Measurements from ENCODE around the gene SMPD4. TPM values are rescaled to one million over a fixed set of nuclear protein-coding genes. Genes with fewer than 3 reads are reported as not detected.
"Not testable (repeated sequence)": the region's sequence is repeated elsewhere in the genome, so short reads cannot be mapped to it uniquely, and the experiment has no call there.

Gene SMPD4
- total RNA-seq, 1 experiment from 2014 or later: 98.9 TPM

- CTCF ChIA-PET; POLR2A ChIA-PET; H3K9ac ChIP-seq (ENCODE audit: low read length); H4K20me1 ChIP-seq (ENCODE audit: insufficient read depth); H3K36me3 ChIP-seq (ENCODE audit: control insufficient read depth in 1 of 2, insufficient read depth in 2 of 2, low read length in 2 of 2); H3K27me3 ChIP-seq (ENCODE audit: insufficient read depth, low read length); H3K4me1 ChIP-seq (ENCODE audit: control insufficient read depth in 1 of 2, insufficient read depth in 2 of 2, low read length in 2 of 2); ATAC-seq; H2AFZ ChIP-seq (ENCODE audit: low read depth, low read length, poor library complexity, severe bottlenecking); BruUV-seq (replicated peaks); H3K9me3 ChIP-seq (ENCODE audit: control insufficient read depth in 1 of 2, insufficient read depth in 1 of 2, low read depth in 1 of 2, low read length in 2 of 2); H3K4me3 ChIP-seq (replicated peaks in 1 of 2; ENCODE audit: low read depth in 1 of 2, low read length in 2 of 2); H3K79me2 ChIP-seq (ENCODE audit: insufficient read depth, low read length); H3K27ac ChIP-seq (ENCODE audit: low read depth, low read length); H3K4me2 ChIP-seq (ENCODE audit: low read length); DNase-seq (ENCODE audit: low read depth, low spot score); RAD21 ChIA-PET (ENCODE audit: low non-redundant PET in 1 of 2, low total read pairs in 2 of 2, uncharacterized antibody in 2 of 2, unreplicated experiment in 2 of 2); intact Hi-C loops (cut with micrococcal nuclease); H3K9me2 ChIP-seq (ENCODE audit: insufficient read depth): not testable (repeated sequence)
These were observed 27.5 kb downstream of the SMPD4 start for GRCh38 chr2:130153721-130154422.

- H2AFZ ChIP-seq (ENCODE audit: low read depth, low read length, poor library complexity, severe bottlenecking): no peak overlapping the region
- DNase-seq (ENCODE audit: low read depth, low spot score): no peak
- POLR2A ChIA-PET: no interaction called here
- no peak for ATAC-seq
- intact Hi-C loops (cut with micrococcal nuclease): no loop called here
- no peaks in the 10 kb centered on the region for H3K4me1 ChIP-seq (ENCODE audit: control insufficient read depth in 1 of 2, insufficient read depth in 2 of 2, low read length in 2 of 2)
- H3K27me3 ChIP-seq (ENCODE audit: insufficient read depth, low read length): no peaks in the 10 kb centered on the region
- peaks cover 0 to 5% of the 10 kb centered on the region in 2 experiments; a peak in 1 of 4 replicates for H3K36me3 ChIP-seq (ENCODE audit: control insufficient read depth in 1 of 2, insufficient read depth in 2 of 2, low read length in 2 of 2)
- no peaks in the 10 kb centered on the region for H4K20me1 ChIP-seq (ENCODE audit: insufficient read depth)
- H3K4me3 ChIP-seq (replicated peaks in 1 of 2; ENCODE audit: low read depth in 1 of 2, low read length in 2 of 2): no peak overlapping the region
- RAD21 ChIA-PET (ENCODE audit: low non-redundant PET in 1 of 2, low total read pairs in 2 of 2, uncharacterized antibody in 2 of 2, unreplicated experiment in 2 of 2): no interaction called here
- CTCF ChIA-PET: no interaction called here
- TF ChIP-seq ZNF274 (IDR thresholded peaks at IDR 0.05; ENCODE audit: low read depth, low read length): no peak
- TF ChIP-seq SIN3A (IDR thresholded peaks at IDR 0.05; ENCODE audit: low read depth): no peak
- TF ChIP-seq ELF1 (IDR thresholded peaks at IDR 0.05; ENCODE audit: borderline replicate concordance, low read depth): no peak
- no peak for TF ChIP-seq SP1 (IDR thresholded peaks at IDR 0.05; ENCODE audit: low read depth)
- no peak for TF ChIP-seq MAX (IDR thresholded peaks at IDR 0.05)
- no peak for TF ChIP-seq EZH2phosphoT487 (IDR thresholded peaks at IDR 0.05; ENCODE audit: borderline replicate concordance)
- no peak for TF ChIP-seq YY1 (IDR thresholded peaks at IDR 0.05; ENCODE audit: extremely low read depth, insufficient replicate concordance, low read depth, low read length)
- no peak for TF ChIP-seq CBX3 (IDR thresholded peaks at IDR 0.05; ENCODE audit: low read depth)
- no peak for TF ChIP-seq CEBPB (IDR thresholded peaks at IDR 0.05; ENCODE audit: low read depth)
- TF ChIP-seq FOSL1 (IDR thresholded peaks at IDR 0.05; ENCODE audit: low read depth): no peak
- no peak overlapping the region for H3K9ac ChIP-seq (ENCODE audit: low read length)
- no peak overlapping the region for H3K27ac ChIP-seq (ENCODE audit: low read depth, low read length)
- no peaks in the 10 kb centered on the region for H3K79me2 ChIP-seq (ENCODE audit: insufficient read depth, low read length)
- no TSS peak for BruUV-seq (replicated peaks)
- H3K9me2 ChIP-seq (ENCODE audit: insufficient read depth): no peaks in the 10 kb centered on the region
- H3K9me3 ChIP-seq (ENCODE audit: control insufficient read depth in 1 of 2, insufficient read depth in 1 of 2, low read depth in 1 of 2, low read length in 2 of 2): no peaks in the 10 kb centered on the region
- H3K4me2 ChIP-seq (ENCODE audit: low read length): no peak overlapping the region
These were observed 28.4 kb downstream of the SMPD4 start for GRCh38 chr2:130152816-130153595.

- H4K20me1 ChIP-seq (ENCODE audit: insufficient read depth); H3K36me3 ChIP-seq (ENCODE audit: control insufficient read depth in 1 of 2, insufficient read depth in 2 of 2, low read length in 2 of 2); CTCF ChIA-PET; H3K4me3 ChIP-seq (replicated peaks in 1 of 2; ENCODE audit: low read depth in 1 of 2, low read length in 2 of 2); H2AFZ ChIP-seq (ENCODE audit: low read depth, low read length, poor library complexity, severe bottlenecking); RAD21 ChIA-PET (ENCODE audit: low non-redundant PET in 1 of 2, low total read pairs in 2 of 2, uncharacterized antibody in 2 of 2, unreplicated experiment in 2 of 2); POLR2A ChIA-PET; H3K27me3 ChIP-seq (ENCODE audit: insufficient read depth, low read length); H3K4me1 ChIP-seq (ENCODE audit: control insufficient read depth in 1 of 2, insufficient read depth in 2 of 2, low read length in 2 of 2); intact Hi-C loops (cut with micrococcal nuclease); H3K9ac ChIP-seq (ENCODE audit: low read length); BruUV-seq (replicated peaks); H3K9me2 ChIP-seq (ENCODE audit: insufficient read depth); H3K4me2 ChIP-seq (ENCODE audit: low read length); H3K9me3 ChIP-seq (ENCODE audit: control insufficient read depth in 1 of 2, insufficient read depth in 1 of 2, low read depth in 1 of 2, low read length in 2 of 2); DNase-seq (ENCODE audit: low read depth, low spot score); H3K79me2 ChIP-seq (ENCODE audit: insufficient read depth, low read length); ATAC-seq; H3K27ac ChIP-seq (ENCODE audit: low read depth, low read length): not testable (repeated sequence)
These were observed 29.1 kb downstream of the SMPD4 start for GRCh38 chr2:130152136-130152815.
